AG09309 (cell line): Measurements from ENCODE around the gene PREX1.

Source experiments
- DNase-seq: peaks from one replicate; pipeline ENCODE4 v3.0.0-alpha.2; 2010; ENCODE audit warnings: low read depth
- H3K4me3 ChIP-seq: 2 replicates; pipeline ENCODE4 v1.5.1; 2011; ENCODE audit warnings: mild to moderate bottlenecking, low read depth, low read length, moderate library complexity; ENCODE audit not compliant: control insufficient read depth
- TF ChIP-seq, protein P1 (sequence below): IDR thresholded peaks from 2 replicates; pipeline ENCODE4 v1.5.1; 2011; ENCODE audit warnings: mild to moderate bottlenecking, low read depth, low read length, inconsistent platforms; ENCODE audit not compliant: insufficient read depth, control insufficient read depth; ENCODE audit errors: missing control alignments

Gene PREX1

DNA sequence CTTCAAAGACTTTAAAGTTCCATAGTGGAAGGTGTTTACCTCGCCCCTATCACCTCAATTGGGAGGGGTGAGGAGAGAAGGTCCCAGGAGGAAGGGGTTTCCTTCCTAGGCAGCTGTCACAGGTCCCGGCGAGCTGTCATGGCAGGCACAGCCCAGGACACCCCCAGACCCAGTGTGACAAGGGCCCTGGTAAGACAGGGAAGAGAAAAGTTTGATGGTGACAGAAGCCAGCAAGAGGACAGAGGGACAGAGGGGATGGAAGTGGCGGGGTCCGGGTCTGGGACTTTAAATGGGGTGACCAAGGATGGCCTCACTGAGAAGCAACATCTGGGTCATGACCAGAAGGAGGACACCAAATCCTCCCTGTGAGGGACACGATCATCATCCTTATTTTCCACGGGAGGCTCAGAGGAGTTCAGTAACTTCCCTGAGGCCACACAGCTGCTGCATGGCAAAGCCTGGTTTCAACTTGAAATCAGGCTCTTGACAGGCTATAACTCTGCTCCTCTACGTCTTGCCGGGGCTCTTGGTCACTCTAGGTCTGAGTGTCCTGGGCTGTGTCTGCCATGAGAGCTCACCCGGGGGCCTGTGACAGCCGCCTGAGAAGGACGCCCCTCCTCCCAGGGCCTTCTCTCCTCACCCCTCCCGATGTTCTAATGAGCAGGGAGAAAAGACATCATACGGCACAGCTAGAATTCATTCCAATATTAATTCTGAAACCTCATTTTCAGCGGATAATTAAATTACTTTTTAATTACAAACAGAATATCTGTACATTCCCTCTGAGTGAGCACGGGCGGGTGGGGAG is 222.2 kb downstream of the PREX1 start:
- H3K4me3 ChIP-seq, result no peak overlapping the region
- DNase-seq, result no peak
- TF ChIP-seq, protein P1, sequence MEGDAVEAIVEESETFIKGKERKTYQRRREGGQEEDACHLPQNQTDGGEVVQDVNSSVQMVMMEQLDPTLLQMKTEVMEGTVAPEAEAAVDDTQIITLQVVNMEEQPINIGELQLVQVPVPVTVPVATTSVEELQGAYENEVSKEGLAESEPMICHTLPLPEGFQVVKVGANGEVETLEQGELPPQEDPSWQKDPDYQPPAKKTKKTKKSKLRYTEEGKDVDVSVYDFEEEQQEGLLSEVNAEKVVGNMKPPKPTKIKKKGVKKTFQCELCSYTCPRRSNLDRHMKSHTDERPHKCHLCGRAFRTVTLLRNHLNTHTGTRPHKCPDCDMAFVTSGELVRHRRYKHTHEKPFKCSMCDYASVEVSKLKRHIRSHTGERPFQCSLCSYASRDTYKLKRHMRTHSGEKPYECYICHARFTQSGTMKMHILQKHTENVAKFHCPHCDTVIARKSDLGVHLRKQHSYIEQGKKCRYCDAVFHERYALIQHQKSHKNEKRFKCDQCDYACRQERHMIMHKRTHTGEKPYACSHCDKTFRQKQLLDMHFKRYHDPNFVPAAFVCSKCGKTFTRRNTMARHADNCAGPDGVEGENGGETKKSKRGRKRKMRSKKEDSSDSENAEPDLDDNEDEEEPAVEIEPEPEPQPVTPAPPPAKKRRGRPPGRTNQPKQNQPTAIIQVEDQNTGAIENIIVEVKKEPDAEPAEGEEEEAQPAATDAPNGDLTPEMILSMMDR, result no peak

DNA sequence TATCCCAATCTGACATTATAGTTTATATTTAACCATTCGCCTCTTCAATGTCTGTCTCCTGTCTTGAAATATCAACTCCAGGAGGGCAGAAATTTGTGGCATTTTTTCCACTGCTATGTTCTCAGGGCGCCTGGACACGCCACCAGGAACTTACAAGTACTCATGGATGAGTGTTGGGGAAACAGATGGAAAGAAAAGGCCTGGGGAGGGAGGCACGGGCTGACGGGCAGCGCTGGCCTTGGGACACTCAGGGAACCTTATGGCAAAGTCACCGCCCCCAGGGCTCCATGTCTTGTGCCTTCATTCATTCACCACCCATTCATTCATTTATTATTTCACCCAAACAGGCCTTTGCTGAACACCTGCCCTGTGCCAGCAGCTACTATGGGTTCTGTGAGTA is 222.9 kb downstream of the PREX1 start:
- no peak overlapping the region for H3K4me3 ChIP-seq
- DNase-seq, result no peak
- TF ChIP-seq, protein P1, result no peak

DNA sequence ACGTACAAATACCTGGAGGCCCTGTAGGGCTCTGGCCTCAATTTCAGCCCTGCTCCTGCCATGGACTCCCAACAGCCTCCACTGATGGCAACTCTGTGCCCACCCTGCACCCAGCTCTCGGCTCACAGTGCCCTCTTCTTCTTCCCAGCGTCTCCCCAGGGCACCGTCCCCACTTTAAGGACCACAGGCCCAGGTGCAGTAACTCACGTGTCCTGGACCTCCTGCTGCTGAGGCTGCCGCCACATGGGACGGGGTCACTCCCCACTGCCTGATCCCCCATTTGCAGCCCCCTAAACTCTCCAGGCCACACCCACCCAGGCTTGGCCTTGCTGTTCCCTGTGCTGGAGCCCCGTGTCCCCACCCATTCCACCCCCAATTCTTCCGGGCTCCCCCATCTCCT is 223.4 kb downstream of the PREX1 start:
- DNase-seq, result no peak
- TF ChIP-seq, protein P1, result no peak
- no peak overlapping the region for H3K4me3 ChIP-seq

DNA sequence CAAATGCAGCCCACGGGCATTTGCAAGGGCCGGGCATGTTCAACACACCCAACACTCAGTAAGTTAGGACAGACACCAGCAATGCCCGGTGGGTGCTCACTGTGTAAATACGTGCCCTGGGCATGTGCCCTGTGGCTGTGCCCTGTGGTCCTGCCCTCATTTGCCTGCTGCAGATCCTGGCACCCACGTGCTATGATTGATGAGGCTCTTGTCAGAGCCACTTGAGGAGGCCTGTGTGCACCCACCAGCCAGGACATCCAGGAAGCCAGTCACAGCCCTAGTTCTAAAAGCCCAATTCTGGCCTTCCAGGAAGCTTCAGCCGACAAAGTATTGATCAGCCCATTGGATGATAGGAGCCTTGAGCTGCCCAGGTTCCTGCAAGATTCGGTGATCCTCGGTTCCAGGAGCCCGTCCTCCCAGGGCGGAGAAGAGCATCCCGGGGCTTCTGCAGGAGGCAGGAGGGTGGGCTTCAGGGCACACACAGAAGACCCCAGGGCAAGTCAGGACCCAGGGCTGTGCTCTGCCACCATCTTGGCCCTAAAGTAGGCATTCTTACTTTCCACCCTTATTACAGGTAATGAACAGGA is 223.9 kb downstream of the PREX1 start:
- no peak for DNase-seq
- TF ChIP-seq, protein P1, result no peak
- no peak overlapping the region for H3K4me3 ChIP-seq

DNA sequence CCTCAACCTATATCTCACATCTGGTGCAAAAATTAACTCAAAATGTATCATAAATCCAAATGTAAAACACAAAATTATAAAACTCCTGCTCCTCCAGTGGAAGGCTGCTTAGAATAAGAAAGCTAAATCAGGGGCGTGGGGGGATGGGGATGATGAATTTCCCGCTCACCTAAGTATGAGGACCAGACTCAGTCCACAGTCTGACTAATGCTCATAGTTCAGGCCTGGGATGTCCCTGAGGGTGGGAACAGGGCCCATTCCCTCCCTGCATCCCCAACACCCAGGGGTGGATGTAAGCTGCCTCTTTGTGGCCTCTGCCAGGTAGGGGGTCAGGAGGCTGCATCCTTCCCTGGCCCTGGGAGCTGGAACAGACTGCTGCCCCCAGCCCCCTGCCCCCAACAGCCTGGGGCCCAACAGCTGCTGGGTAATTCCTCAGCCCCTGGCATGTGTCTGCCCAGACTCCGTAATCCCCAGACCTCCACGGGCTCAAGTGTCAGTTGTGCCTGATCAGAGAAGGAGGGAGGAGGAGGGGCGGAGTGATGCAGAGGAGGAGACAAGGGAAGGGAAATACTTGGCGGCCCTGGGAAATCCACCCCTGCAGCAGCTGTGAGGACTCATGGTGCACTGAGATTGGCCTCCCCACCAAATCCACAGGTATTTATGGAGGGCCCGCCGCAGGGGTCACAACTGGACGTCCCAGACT is 224.5 kb downstream of the PREX1 start:
- no peak overlapping the region for H3K4me3 ChIP-seq
- DNase-seq, result no peak
- TF ChIP-seq, protein P1, result no peak

DNA sequence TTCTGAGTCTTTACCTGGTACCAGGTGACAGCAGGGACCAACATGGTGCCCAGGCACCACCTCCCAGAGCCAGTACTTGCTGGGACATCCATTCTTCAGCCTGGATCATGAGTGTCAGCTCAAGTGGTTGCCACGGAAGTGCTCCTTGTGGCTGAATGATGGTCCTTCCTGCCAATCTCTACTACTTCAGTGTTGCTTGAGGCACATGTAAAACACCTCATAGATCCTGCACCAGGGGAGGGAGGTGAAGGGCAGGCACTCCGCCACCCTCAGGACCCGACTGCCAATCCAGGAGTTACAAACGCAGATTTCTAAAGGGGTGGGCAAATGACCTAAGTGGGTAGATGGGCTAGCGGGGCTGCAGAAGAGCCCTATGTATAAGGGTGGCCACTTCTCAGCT is 226.0 kb downstream of the PREX1 start:
- no peak for DNase-seq
- TF ChIP-seq, protein P1, result no peak
- no peak overlapping the region for H3K4me3 ChIP-seq
